ENCODE measurements around the gene OR10AD1. TPM values are rescaled to one million over a fixed set of nuclear protein-coding genes. Genes with fewer than 3 reads are reported as not detected.

The OR10AD1 gene
- total RNA-seq, 1 donor from 2014 or later = not detected

- DNase-seq = no peak
Observed at GRCh38 chr12:48191096-48191495, 12.0 kb downstream of the OR10AD1 start.

DNA sequence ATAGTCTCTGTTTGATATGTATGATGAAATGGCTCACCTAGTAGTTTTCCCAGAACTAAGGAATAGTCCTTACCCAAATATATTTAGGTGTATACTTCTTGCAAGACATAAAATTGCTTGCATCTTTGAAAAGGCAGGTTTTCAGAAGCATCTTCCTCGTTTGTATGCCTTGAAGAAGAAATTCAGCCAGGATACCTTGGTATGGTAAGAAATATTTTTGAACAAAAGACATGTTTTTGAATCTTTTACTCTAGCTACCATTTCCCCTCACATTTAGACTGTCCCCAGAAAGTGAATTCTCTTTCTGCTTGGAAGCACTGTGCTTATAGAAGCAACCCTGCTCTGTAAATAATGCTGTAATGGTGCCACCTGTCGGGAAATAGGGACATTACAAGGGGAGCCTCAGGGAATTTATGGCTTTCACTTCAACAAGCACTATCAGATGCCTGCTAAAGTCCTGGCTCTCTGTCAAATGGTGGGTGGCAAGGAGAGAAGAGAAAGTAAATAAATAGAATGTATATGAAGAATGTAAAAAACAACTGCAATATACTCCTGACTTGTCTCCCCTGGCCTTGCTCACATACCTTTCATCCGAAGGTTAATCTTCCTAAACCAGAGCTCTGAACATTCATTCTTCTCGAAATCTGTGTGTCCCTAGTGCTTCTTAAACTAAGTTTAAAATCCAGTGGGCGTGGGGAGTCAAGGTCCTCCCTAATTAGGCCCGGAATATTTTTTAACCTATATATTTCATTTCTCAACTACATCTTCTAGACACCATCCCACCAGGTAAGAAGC lies 13.6 kb downstream of the OR10AD1 start:
- peak; percentile 52 for DNase-seq

GRCh38 chr12:48187916-48188695 lies 15.0 kb downstream of the OR10AD1 start:
- DNase-seq = no peak

DNA sequence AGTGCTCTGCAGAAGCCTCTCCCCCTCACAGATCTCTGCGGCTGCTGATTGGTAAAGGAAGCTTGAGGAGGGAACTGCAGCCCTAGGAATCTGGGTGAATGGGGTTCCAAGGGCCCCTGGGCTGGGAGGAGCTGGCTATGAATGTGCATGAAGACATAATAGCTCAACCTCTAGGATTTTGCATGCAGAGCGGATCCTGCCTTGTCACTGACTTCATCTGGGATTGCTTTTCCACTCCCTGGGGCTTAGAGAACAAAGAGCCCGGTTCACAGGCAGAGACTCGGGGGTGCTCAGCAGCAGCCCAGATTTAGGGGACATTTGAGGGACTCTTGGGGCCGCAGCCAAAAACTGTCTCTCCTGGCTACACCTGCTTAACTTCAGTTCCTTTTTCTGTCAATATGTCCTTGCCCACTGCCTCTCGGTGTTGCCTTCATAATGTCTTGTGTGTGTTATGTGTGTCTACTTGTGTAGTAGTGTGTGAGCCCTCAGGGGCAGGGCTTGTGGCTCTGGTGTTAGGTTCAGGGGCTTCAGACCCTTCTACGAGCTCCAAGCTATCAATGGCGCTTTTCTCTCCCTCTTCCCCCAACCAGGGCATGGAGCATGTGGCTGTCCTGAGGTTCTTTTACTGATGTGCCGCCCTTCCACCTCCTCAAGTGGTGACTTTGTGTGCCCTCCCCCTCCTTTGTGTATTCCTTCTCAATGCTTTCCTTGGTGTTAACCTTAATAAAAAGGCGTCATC lies 17.7 kb downstream of the OR10AD1 start:
- peak; percentile 78 for DNase-seq

GRCh38 chr12:48184549-48184922 lies 18.6 kb downstream of the OR10AD1 start:
- DNase-seq = no peak

GRCh38 chr12:48183876-48184548 lies 19.1 kb downstream of the OR10AD1 start:
- DNase-seq = no peak

GRCh38 chr12:48183091-48183875 lies 19.8 kb downstream of the OR10AD1 start, which contains the start of gene CCDC184:
TSS of gene CCDC184 (plus strand) at chr12:48183644. CDS start at chr12:48184123, 479 bp downstream.
- peak; percentile 77 for DNase-seq

GRCh38 chr12:48182631-48183030 lies 20.5 kb downstream of the OR10AD1 start:
- no peak for DNase-seq

DNA sequence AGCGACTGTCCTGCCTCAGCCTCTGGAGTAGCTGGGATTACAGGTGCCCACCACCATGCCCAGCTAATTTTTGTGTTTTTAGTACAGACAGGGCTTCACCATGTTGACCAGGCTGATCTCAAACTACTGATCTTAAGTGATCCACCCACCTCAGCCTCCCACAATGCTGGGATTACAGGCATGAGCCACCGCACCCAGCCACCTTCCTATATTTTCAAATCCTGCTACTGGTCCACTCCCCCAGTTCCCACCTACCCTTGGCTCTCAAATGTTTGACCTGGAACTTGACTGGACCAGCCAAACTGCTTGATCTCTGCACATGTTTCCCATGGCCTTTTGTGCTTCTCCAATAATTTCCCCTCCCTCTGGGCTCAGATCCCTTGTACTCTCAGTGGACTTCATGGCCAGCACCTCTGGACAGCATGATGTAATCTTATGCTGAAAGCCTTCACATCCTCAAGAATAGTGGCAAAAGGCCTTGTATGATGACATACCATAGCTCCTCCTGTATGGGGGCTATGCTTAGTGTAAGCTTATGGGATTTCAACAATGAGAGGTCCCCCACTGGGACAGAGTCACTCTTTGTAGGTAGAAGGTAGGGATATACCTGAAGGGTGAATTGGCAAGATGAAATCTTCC lies 22.1 kb downstream of the OR10AD1 start:
- DNase-seq = no peak

GRCh38 chr12:48180424-48180823 lies 22.7 kb downstream of the OR10AD1 start:
- no peak for DNase-seq

DNA sequence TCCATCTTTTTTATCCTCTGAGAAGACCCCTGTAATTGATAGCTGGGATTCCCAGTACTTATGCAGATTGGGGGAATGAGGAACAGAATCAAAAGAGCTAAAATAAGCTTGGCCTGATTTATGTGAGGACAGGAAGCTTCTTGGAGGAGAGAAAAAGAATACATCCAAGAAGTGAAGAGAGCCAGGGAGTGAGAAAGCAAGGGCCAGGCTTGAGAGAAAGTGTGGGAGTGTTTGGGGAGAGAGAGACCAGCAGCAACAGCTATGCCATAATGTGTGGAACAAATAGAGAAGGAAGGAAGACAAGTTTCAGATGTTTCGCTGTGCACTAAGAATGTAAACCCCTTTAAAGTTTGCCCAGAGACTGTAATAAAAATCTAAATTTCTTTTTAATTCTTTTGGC lies 23.6 kb downstream of the OR10AD1 start:
- no peak for DNase-seq

- no peak for DNase-seq
Observed at GRCh38 chr12:48177982-48178381, 25.1 kb downstream of the OR10AD1 start.

GRCh38 chr12:48176417-48176751 lies 26.7 kb downstream of the OR10AD1 start:
- DNase-seq = no peak

- DNase-seq = no peak
Observed at GRCh38 chr12:48175613-48176416, 27.3 kb downstream of the OR10AD1 start.

DNA sequence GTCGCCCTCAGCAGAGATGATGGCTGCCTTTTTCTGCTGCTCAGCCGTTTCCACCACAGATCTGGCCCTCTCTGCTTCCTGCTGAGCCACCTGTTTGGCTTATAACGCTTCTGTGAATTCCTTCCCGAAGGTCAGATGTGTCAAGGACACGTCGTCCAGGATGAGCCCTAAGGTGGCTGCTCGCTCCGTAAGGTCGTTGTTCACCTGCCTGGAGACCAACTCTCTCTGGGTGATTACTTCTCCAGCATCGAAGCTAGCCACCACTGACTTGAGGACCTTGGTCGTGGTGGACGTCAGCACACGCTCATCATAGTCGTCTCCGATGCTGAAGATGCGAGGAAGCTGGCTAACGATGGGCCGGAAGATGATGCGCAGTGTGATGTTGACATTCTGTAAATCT lies 34.1 kb downstream of the OR10AD1 start:
- DNase-seq = no peak

GRCh38 chr12:48165089-48165981 lies 37.8 kb downstream of the OR10AD1 start:
- no peak for DNase-seq

- DNase-seq = no peak
Observed at GRCh38 chr12:48164451-48164850, 38.6 kb downstream of the OR10AD1 start.

GRCh38 chr12:48163150-48163747 lies 39.8 kb downstream of the OR10AD1 start:
- no peak for DNase-seq

GRCh38 chr12:48160807-48161206 lies 42.3 kb downstream of the OR10AD1 start:
- no peak for DNase-seq
